GM10266 (cell line): Measurements from ENCODE around the gene TMEM175.
A peak's percentile ranks its signal among the peaks of the same experiment; 100 is the strongest.

ENCODE experiments used
- DNase-seq: peaks from one replicate; pipeline ENCODE4 v3.0.0; 2012; ENCODE audit errors: extremely low spot score
- TF ChIP-seq, protein P1 (sequence below): IDR thresholded peaks from 2 replicates; pipeline ENCODE4 v1.5.1; 2012; ENCODE audit warnings: mild to moderate bottlenecking, low read depth; ENCODE audit not compliant: control insufficient read depth, insufficient read depth; ENCODE audit errors: missing control alignments

TMEM175 gene

DNA sequence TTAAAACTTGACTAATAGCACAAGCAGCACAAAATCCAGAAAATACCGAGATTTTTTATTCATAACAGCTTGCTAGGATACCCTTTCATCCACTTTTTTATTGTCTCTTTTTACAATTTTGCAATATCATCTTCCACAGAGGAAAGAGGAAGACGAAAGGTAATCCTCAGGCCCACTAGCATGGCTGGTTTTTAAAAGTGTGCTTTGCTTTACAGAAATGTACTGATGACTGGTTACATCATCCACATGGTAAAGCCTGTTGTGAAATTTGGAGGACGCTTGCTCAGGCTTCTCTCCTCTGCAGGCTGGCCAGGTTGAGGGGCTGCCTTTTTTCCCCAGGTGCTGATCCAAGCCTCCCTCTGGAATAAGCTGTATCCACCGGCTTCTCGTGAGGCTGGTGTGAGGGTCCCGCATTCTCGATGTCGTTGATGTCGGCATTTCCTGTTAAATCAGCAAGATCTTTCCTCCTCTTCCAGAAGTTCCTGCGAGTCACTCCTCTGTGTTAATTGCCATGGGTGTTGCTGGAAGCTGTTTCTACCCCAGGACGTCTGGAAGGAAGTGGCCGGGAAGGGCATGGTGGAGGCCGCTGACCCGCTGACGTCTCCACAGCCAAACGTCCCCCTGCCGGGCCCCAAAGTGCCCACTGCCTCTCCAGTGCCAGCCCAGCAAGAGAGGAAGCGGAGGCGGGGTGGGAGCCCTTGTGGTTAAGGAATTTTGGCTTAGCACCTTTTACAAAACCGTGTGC is 46.9 kb downstream of the TMEM175 start:
- DNase-seq = no peak

GRCh38 chr4:982291-982690 is 50.0 kb downstream of the TMEM175 start:
- TF ChIP-seq, protein P1, sequence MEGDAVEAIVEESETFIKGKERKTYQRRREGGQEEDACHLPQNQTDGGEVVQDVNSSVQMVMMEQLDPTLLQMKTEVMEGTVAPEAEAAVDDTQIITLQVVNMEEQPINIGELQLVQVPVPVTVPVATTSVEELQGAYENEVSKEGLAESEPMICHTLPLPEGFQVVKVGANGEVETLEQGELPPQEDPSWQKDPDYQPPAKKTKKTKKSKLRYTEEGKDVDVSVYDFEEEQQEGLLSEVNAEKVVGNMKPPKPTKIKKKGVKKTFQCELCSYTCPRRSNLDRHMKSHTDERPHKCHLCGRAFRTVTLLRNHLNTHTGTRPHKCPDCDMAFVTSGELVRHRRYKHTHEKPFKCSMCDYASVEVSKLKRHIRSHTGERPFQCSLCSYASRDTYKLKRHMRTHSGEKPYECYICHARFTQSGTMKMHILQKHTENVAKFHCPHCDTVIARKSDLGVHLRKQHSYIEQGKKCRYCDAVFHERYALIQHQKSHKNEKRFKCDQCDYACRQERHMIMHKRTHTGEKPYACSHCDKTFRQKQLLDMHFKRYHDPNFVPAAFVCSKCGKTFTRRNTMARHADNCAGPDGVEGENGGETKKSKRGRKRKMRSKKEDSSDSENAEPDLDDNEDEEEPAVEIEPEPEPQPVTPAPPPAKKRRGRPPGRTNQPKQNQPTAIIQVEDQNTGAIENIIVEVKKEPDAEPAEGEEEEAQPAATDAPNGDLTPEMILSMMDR = no peak

More for the DNA sequence above, 46.9 kb downstream of the TMEM175 start:
- TF ChIP-seq, protein P1 = no peak

DNA sequence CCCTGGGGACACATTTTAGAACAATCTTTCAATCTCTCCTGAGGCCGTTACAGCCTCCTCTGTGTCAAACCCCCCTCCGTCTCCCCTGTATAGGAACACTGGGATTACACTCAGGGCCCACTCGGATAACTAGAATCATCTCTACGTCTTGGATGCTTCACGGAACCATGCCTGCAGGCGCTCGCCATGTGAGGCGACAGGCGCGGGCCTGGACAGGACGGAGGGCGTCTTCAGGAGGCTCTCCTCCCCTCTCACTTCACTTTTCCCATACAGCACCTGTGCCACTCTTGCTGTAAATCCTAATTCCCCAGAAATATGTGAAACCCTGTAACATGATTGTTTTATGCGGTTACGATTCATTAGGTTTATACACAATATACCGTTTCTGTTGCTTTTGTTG is 50.6 kb downstream of the TMEM175 start:
- DNase-seq = no peak
- TF ChIP-seq, protein P1 = no peak

More at GRCh38 chr4:982291-982690, 50.0 kb downstream of the TMEM175 start:
- DNase-seq = no peak

GRCh38 chr4:984336-985054 is 52.2 kb downstream of the TMEM175 start:
- no peak for DNase-seq
- TF ChIP-seq, protein P1 = no peak

GRCh38 chr4:985123-985830 is 53.0 kb downstream of the TMEM175 start:
- TF ChIP-seq, protein P1 = peak; percentile 10
- peak; percentile 89 for DNase-seq

GRCh38 chr4:986428-986878 is 54.2 kb downstream of the TMEM175 start:
- DNase-seq = no peak
- TF ChIP-seq, protein P1 = no peak
